H9 (cell line): ENCODE results near the gene FOXR1. TPM values are rescaled to one million over a fixed set of nuclear protein-coding genes. Genes with fewer than 3 reads are reported as not detected.
A peak's percentile ranks its signal among the peaks of the same experiment; 100 is the strongest.

ENCODE experiments used
- DNase-seq: peaks from one replicate; pipeline ENCODE4 v3.0.0-alpha.2; 2017
- H2AFZ ChIP-seq: one replicate; pipeline ENCODE4 v1.6.1; 2013; ENCODE audit warnings: mild to moderate bottlenecking, low read length, control low read depth, moderate library complexity
- H2AK5ac ChIP-seq: 2 replicates; pipeline ENCODE4 v1.6.1; 2013; ENCODE audit warnings: low read length, control low read depth, mixed read lengths; ENCODE audit not compliant: insufficient read length
- H2BK120ac ChIP-seq: one replicate; pipeline ENCODE4 v1.6.1; 2013; ENCODE audit warnings: low read depth, mild to moderate bottlenecking, low read length, control low read depth, inconsistent platforms; ENCODE audit not compliant: poor library complexity, severe bottlenecking
- H2BK12ac ChIP-seq: 2 replicates; pipeline ENCODE4 v1.6.1; 2013; ENCODE audit warnings: low read length, control low read depth, mixed read lengths, low read depth; ENCODE audit not compliant: insufficient read length
- H2BK15ac ChIP-seq: 2 replicates; pipeline ENCODE4 v1.6.1; 2013; ENCODE audit warnings: low read depth, low read length, control low read depth
- H2BK20ac ChIP-seq: one replicate; pipeline ENCODE4 v1.6.1; 2013; ENCODE audit warnings: low read depth, mild to moderate bottlenecking, low read length, control low read depth, inconsistent platforms; ENCODE audit not compliant: poor library complexity, severe bottlenecking
- H2BK5ac ChIP-seq: 2 replicates; pipeline ENCODE4 v1.6.1; 2013; ENCODE audit warnings: low read length, control low read depth, mixed read lengths; ENCODE audit not compliant: insufficient read length
- H3K14ac ChIP-seq: 2 replicates; pipeline ENCODE4 v1.6.1; 2013; ENCODE audit warnings: low read length, control low read depth; ENCODE audit not compliant: insufficient read depth
- H3K18ac ChIP-seq: 2 replicates; pipeline ENCODE4 v1.6.1; 2013; ENCODE audit warnings: low read depth, mild to moderate bottlenecking, mixed read lengths, low read length, control low read depth; ENCODE audit not compliant: insufficient read length
- H3K23ac ChIP-seq: 2 replicates; pipeline ENCODE4 v1.6.1; 2013; ENCODE audit warnings: low read length, control low read depth, mixed read lengths, low read depth; ENCODE audit not compliant: insufficient read length
- H3K23me2 ChIP-seq: 2 replicates; pipeline ENCODE4 v1.6.1; 2013; ENCODE audit warnings: low read depth, mild to moderate bottlenecking, mixed read lengths, low read length, control low read depth; ENCODE audit not compliant: insufficient read length, poor library complexity, severe bottlenecking
- H3K27ac ChIP-seq: 2 replicates; pipeline ENCODE4 v1.5.1; 2013; ENCODE audit warnings: low read length, control low read depth, mixed read lengths, low read depth; ENCODE audit not compliant: insufficient read length
- H3K27me3 ChIP-seq: 2 replicates; pipeline ENCODE4 v1.6.1; 2013; ENCODE audit warnings: low read length, control low read depth, inconsistent platforms; ENCODE audit not compliant: insufficient read depth
- H3K4ac ChIP-seq: 2 replicates; pipeline ENCODE4 v1.6.1; 2013; ENCODE audit warnings: low read depth, mild to moderate bottlenecking, control low read depth, inconsistent platforms, low read length, moderate library complexity
- H3K4me1 ChIP-seq: 2 replicates; pipeline ENCODE4 v1.6.1; 2013; ENCODE audit warnings: low read length, control low read depth, inconsistent platforms; ENCODE audit not compliant: insufficient read depth
- H3K4me2 ChIP-seq: 2 replicates; pipeline ENCODE4 v1.6.1; 2013; ENCODE audit warnings: low read length, control low read depth, mixed read lengths; ENCODE audit not compliant: insufficient read length, insufficient read depth
- H3K56ac ChIP-seq: 2 replicates; pipeline ENCODE4 v1.6.1; 2013; ENCODE audit warnings: low read depth, mild to moderate bottlenecking, mixed read lengths, low read length, control low read depth; ENCODE audit not compliant: insufficient read length
- H3K79me1 ChIP-seq: 2 replicates; pipeline ENCODE4 v1.6.1; 2013; ENCODE audit warnings: low read depth, mild to moderate bottlenecking, moderate library complexity, low read length, control low read depth, inconsistent platforms; ENCODE audit not compliant: insufficient read depth, poor library complexity, severe bottlenecking
- H3K79me2 ChIP-seq: 2 replicates; pipeline ENCODE4 v1.6.1; 2013; ENCODE audit warnings: low read length, control low read depth, inconsistent platforms; ENCODE audit not compliant: insufficient read depth
- H3K9ac ChIP-seq: 2 replicates; pipeline ENCODE4 v1.6.1; 2013; ENCODE audit warnings: low read length, control low read depth, mixed read lengths; ENCODE audit not compliant: insufficient read length; ENCODE audit errors: extremely low read depth
- H3K9me3 ChIP-seq: one replicate; pipeline ENCODE4 v1.6.1; 2013; ENCODE audit warnings: low read depth, low read length, inconsistent platforms; ENCODE audit not compliant: control insufficient read depth
- H3T11ph ChIP-seq: one replicate; pipeline ENCODE4 v1.6.1; 2013; ENCODE audit warnings: mild to moderate bottlenecking, low read length, control low read depth, inconsistent platforms
- H4K20me1 ChIP-seq: one replicate; pipeline ENCODE4 v1.6.1; 2013; ENCODE audit not compliant: control insufficient read depth, insufficient read length, insufficient read depth
- H4K5ac ChIP-seq: 2 replicates; pipeline ENCODE4 v1.6.1; 2013; ENCODE audit warnings: low read depth, mild to moderate bottlenecking, mixed read lengths, low read length, control low read depth; ENCODE audit not compliant: insufficient read length
- H4K8ac ChIP-seq: replicated peaks from 2 replicates; pipeline ENCODE4 v1.6.1; 2013; ENCODE audit warnings: low read length, control low read depth, mixed read lengths, low read depth; ENCODE audit not compliant: insufficient read length
- H4K91ac ChIP-seq: 2 replicates; pipeline ENCODE4 v1.6.1; 2013; ENCODE audit warnings: low read depth, mild to moderate bottlenecking, moderate library complexity, mixed read lengths, low read length, control low read depth; ENCODE audit not compliant: insufficient read length
- H3K27ac Mint-ChIP-seq, 3 experiments: 2 replicates in 2 of 3; 3 replicates in 1 of 3; pipeline ENCODE4 v1.8.0; 2020 to 2021; ENCODE audit warnings: mixed read lengths in 3 of 3, mild to moderate bottlenecking in 1 of 3, moderate library complexity in 1 of 3
- H3K27me3 Mint-ChIP-seq: 2 replicates; pipeline ENCODE4 v1.8.0; 2021; ENCODE audit warnings: low read depth, mild to moderate bottlenecking, moderate library complexity, mixed read lengths
- H3K36me3 Mint-ChIP-seq, 3 experiments: 2 replicates in 2 of 3; 3 replicates in 1 of 3; pipeline ENCODE4 v1.8.0; 2020 to 2021; ENCODE audit warnings: low read depth in 3 of 3, mixed read lengths in 3 of 3; ENCODE audit not compliant: insufficient read depth in 1 of 3
- H3K4me1 Mint-ChIP-seq, 2 experiments: 2 replicates each; pipeline ENCODE4 v1.8.0; 2020; ENCODE audit warnings: mixed read lengths in 2 of 2
- H3K4me3 Mint-ChIP-seq, 2 experiments: 2 replicates in 1 of 2; 3 replicates in 1 of 2; pipeline ENCODE4 v1.8.0; 2020 to 2021; ENCODE audit warnings: mild to moderate bottlenecking in 2 of 2, mixed read lengths in 2 of 2, moderate library complexity in 1 of 2
- H3K9me3 Mint-ChIP-seq, 2 experiments: 2 replicates in 1 of 2; 3 replicates in 1 of 2; pipeline ENCODE4 v1.8.0; 2020; ENCODE audit warnings: mild to moderate bottlenecking in 2 of 2, mixed read lengths in 2 of 2, moderate library complexity in 1 of 2
- WGBS: extraction: QIAGEN DNeasy Blood & Tissue Kit; methylation state at CpG from one replicate; pipeline ENCODE4 v1.1.7; 2013; ENCODE audit warnings: missing lambda C conversion rate, low lambda C conversion rate, mixed read lengths; ENCODE audit not compliant: insufficient read length; ENCODE audit errors: extremely low coverage; 5-methylcytosine and 5-hydroxymethylcytosine counted together
- total RNA-seq: library from RNA; stranded (reverse); gene quantifications from 2 replicates; pipeline ENCODE4 v1.2.1, GENCODE V29; 2021
- TF ChIP-seq, protein P1 (sequence below): fragments of 200-600 bp; sonication (generic); conservative IDR thresholded peaks from 3 replicates; pipeline ENCODE4 v1.8.0; 2021; ENCODE audit warnings: antibody characterized with exemption, mild to moderate bottlenecking

Gene FOXR1
- total RNA-seq, 1 experiment from 2014 or later = not detected

DNA sequence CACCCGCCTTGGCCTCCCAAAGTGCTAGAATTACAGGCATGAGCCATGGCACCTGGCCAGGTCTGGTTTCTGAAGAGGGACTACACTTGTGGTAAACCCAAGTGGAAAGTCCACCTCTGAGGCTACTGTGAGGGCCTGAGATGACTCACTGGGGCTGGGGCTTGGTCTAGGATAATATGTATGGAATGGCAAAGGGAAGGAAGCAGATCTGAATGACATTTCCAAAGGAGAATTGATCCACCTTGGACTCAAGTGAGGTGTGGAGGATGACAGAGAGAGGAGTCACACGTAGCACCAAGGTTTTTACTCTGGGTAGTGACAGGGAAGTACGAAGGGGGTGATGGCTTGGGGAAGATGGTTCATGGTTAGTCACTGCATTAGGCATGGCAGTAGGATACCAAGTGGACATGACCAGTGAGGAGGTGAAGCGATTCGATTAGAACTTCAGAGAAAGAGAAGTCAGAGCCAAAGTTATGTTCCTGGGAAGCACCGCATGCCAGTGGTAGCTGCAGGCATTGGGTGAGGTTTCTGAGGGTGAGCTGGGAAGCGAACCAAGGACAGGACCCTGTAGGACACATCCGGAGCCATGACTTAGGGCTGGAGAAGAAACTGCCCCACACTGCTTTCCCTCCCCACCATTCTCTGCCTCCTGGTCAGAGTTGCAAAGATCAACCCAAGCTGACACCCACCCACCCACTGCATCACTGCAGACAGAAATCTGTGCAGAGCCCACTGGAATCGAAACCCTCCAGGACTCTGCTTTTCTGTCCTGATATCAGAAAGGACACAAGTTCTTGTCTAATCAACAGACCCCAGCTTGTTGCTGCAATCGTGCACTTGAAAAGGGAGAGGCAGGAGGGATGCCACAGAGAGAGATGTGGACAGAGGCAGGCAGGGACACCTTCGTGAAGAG, 32.8 kb upstream of the FOXR1 start:
- H3K27me3 ChIP-seq = peaks cover 2% of the 10 kb centered on the region; the same call in 1 of the 2 replicates
- H3K56ac ChIP-seq = no peak overlapping the region
- H4K8ac ChIP-seq = no peak overlapping the region
- no peak overlapping the region for H4K5ac ChIP-seq
- no peak overlapping the region for H3K4me2 ChIP-seq
- H3K23me2 ChIP-seq = no peaks in the 10 kb centered on the region
- H3K18ac ChIP-seq = no peak overlapping the region
- no peak overlapping the region for H3T11ph ChIP-seq
- no peak overlapping the region for H2BK5ac ChIP-seq
- H2AK5ac ChIP-seq = no peak overlapping the region
- H3K36me3 Mint-ChIP-seq = no peaks in the 10 kb centered on the region
- H3K27ac ChIP-seq = no peak overlapping the region
- no peak overlapping the region for H2BK12ac ChIP-seq
- H3K4me1 Mint-ChIP-seq = peaks cover 23 to 33% of the 10 kb centered on the region in 2 experiments
- WGBS = no CpG with 5 or more reads among the region's 11 CpGs
- TF ChIP-seq, protein P1, sequence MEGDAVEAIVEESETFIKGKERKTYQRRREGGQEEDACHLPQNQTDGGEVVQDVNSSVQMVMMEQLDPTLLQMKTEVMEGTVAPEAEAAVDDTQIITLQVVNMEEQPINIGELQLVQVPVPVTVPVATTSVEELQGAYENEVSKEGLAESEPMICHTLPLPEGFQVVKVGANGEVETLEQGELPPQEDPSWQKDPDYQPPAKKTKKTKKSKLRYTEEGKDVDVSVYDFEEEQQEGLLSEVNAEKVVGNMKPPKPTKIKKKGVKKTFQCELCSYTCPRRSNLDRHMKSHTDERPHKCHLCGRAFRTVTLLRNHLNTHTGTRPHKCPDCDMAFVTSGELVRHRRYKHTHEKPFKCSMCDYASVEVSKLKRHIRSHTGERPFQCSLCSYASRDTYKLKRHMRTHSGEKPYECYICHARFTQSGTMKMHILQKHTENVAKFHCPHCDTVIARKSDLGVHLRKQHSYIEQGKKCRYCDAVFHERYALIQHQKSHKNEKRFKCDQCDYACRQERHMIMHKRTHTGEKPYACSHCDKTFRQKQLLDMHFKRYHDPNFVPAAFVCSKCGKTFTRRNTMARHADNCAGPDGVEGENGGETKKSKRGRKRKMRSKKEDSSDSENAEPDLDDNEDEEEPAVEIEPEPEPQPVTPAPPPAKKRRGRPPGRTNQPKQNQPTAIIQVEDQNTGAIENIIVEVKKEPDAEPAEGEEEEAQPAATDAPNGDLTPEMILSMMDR = no peak
- no peak overlapping the region for H2BK20ac ChIP-seq
- H3K79me2 ChIP-seq = no peaks in the 10 kb centered on the region
- H3K9me3 Mint-ChIP-seq = no peaks in the 10 kb centered on the region
- no peak overlapping the region for H3K9ac ChIP-seq
- no peak overlapping the region for H2BK120ac ChIP-seq
- H4K20me1 ChIP-seq = no peaks in the 10 kb centered on the region
- no peak overlapping the region for H3K23ac ChIP-seq
- H2AFZ ChIP-seq = no peak overlapping the region
- no peak overlapping the region for H4K91ac ChIP-seq
- no peak overlapping the region for H3K27ac Mint-ChIP-seq
- no peak overlapping the region for H3K4ac ChIP-seq
- H3K4me1 ChIP-seq = peaks cover 7% of the 10 kb centered on the region; the same call in 1 of the 2 replicates
- no peaks in the 10 kb centered on the region for H3K79me1 ChIP-seq
- H3K14ac ChIP-seq = no peak overlapping the region
- H2BK15ac ChIP-seq = no peak overlapping the region
- peak overlapping the region in 1 of 2 experiments; percentile 13; a peak in 1 of 5 replicates for H3K4me3 Mint-ChIP-seq
- DNase-seq = no peak
- H3K9me3 ChIP-seq = no peaks in the 10 kb centered on the region
- H3K27me3 Mint-ChIP-seq = peaks cover 34% of the 10 kb centered on the region
